ENCODE data around the gene PCSK1.

The PCSK1 gene

DNA sequence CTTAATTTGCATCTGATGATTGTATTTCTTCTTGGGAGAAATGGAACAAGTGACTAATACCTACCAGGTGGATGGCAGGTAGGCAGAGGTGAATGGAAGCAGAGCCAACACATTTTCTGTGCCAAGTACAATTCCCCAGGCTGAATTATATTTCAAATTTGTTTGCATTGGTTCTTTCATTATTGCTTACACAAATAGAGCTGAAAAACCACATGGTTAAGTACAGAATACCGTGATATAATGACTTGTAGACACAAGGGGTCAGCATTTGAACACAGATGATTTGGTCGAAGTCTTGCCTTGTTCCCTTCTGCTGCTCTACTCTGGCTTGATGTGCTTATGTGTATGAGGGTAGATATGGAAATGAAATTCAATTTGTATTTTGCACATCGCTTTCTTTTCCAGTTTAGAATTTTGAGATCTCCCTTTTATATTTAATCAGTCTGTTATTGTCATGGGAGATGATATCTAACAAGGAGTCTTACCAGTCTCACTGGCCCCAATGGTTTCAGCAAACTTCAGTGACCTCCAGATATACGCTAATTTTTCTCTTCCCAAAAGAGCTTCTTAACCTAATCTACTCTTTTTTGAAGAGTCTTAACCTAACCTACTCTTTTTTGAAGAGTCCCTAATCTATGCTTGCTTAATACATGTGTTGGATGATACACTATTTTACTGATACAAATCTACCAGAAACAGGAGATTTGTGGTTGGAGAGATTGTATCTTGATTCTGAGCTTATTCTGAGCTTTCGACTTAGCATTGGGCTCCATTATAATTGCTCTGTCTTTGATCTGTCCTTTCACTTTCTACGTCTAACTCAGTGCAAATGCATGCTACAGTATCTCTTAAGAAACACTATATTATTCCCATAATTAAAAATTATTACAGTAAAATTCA lies 88.1 kb downstream of the PCSK1 start:
- Histone ChIP-seq H3K4me1 (ENCODE audit: control insufficient read depth, insufficient read depth, low read length, unreplicated experiment) (peaks cover 44% of the 10 kb centered on the region), H3K4me3 (ENCODE audit: low read depth, low read length) (no peak overlapping the region), H3K36me3 (ENCODE audit: insufficient read depth, low read length) (no peaks in the 10 kb centered on the region), H2AFZ (ENCODE audit: low read length, unreplicated experiment) (no peak overlapping the region), H3K79me2 (ENCODE audit: control insufficient read depth, insufficient read depth, low read length, unreplicated experiment) (no peaks in the 10 kb centered on the region), H3K27me3 (ENCODE audit: insufficient read depth, low read length) (no peaks in the 10 kb centered on the region), H3K27ac (ENCODE audit: low read depth, low read length) (no peak overlapping the region)

DNA sequence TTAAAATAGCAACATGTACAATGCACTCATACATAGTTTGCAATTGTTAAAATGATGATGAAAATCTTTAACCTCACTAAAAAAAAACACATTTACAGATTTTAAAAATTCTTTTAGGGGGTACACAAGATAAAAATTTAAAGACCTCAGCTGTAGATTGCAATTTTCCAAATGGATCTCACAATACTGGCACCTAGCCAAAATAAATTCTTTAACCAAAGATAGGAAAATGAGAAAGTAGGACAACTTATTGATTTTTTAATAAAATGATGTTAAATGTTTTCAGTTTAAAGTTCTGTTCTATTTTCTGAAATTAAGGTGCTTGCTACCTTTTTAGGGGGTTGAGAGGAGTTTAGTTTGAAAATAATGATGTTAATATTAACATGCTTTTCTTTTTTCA lies 90.0 kb downstream of the PCSK1 start:
- no peak overlapping the region for H3K27ac ChIP-seq (ENCODE audit: low read depth, low read length)
- no peaks in the 10 kb centered on the region for H3K36me3 ChIP-seq (ENCODE audit: insufficient read depth, low read length)
- no peaks in the 10 kb centered on the region for H3K79me2 ChIP-seq (ENCODE audit: control insufficient read depth, insufficient read depth, low read length, unreplicated experiment)
- H3K4me1 ChIP-seq (ENCODE audit: control insufficient read depth, insufficient read depth, low read length, unreplicated experiment) = peaks cover 57% of the 10 kb centered on the region
- no peak overlapping the region for H3K4me3 ChIP-seq (ENCODE audit: low read depth, low read length)
- no peaks in the 10 kb centered on the region for H3K27me3 ChIP-seq (ENCODE audit: insufficient read depth, low read length)
- H2AFZ ChIP-seq (ENCODE audit: low read length, unreplicated experiment) = no peak overlapping the region

DNA sequence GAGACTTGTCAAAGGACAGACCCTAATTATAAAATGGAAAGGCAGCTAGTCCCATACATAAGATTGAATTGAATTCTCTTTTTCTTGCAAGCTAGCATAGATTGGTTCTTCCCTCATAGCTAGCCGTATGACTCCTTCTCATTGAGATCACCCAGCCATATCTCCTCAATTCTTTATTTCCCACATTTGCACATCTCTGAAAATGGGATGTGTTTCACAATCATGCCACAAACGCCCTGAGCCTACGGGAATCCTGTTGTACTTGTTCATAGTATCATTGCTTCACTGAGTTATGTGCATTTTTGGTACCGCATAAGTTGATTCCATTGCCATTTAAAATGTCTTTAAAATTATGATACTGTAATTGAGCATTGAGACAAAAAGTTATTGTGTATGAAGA lies 90.5 kb downstream of the PCSK1 start:
- no peaks in the 10 kb centered on the region for H3K36me3 ChIP-seq (ENCODE audit: insufficient read depth, low read length)

More for the DNA sequence above, 90.5 kb downstream of the PCSK1 start:
- H3K27me3 ChIP-seq (ENCODE audit: insufficient read depth, low read length) = no peaks in the 10 kb centered on the region
- no peak overlapping the region for H2AFZ ChIP-seq (ENCODE audit: low read length, unreplicated experiment)
- H3K4me3 ChIP-seq (ENCODE audit: low read depth, low read length) = no peak overlapping the region
- peaks cover 57% of the 10 kb centered on the region for H3K4me1 ChIP-seq (ENCODE audit: control insufficient read depth, insufficient read depth, low read length, unreplicated experiment)
- H3K79me2 ChIP-seq (ENCODE audit: control insufficient read depth, insufficient read depth, low read length, unreplicated experiment) = no peaks in the 10 kb centered on the region
- no peak overlapping the region for H3K27ac ChIP-seq (ENCODE audit: low read depth, low read length)

All from ACC112 (cell line).